ENCODE results near the gene CDH12.
"Not testable (repeated sequence)": the region's sequence is repeated elsewhere in the genome, so short reads cannot be mapped to it uniquely, and the experiment has no call there.

CDH12 gene

DNA sequence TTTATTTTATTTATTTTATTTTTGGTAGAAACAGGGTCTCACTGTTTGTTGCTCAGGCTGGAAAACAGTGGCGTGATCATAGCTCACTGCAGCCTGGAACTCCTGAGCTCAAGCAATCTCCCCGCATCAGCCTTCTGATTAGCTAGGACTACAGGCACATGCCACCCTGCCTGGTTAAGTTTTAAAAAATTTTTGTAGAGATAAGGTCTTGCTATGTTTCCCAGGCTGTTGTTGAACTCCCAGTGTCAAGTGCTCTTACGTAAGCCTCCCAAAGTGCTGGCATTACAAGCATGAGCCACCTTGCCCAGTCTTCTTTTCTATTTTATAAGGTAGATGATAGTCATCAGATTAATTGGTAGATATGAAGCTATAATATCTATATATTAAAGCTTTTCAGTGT, 382.7 kb downstream of the CDH12 start:
- no peak for DNase-seq (ENCODE audit: low read depth in 2 of 3, low spot score in 2 of 3)

DNA sequence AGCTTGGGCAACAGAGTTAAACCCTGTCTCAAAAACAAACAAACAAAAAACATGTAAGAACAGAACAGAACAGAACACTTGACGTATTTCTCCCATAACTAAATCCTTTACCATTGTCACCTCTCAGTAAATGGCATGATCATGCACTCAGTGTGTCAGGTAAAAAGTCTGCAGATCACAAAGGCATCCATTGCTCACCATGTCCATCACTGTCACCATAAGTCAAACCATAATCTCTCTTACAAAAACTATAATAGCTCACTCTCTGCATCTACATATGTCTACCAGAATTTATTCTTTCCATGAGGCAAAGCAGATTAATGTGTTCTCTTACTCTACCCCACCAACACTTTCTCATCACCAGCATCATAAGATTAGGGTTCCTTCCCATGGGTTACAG, 387.5 kb downstream of the CDH12 start:
- no peak for DNase-seq (ENCODE audit: low read depth in 2 of 3, low spot score in 2 of 3)

DNA sequence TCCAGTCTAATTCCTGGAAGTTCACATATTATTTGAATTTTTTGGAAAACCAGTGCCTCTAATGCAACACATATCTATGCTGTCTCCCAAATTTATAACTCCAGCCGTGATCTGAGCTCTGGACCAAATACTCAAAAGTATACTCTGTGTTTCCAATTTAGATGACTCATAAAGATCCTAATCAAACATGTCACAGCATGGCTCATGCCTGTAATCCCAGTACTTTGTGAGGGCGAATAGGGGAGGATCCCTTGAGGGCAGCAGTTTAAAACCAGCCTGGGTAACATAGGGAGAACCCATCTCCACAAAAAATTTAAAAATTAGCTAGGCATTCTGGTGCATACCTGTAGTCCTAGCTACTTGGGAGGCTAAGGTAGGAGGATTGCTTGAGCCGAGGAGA, 388.0 kb downstream of the CDH12 start:
- DNase-seq (ENCODE audit: low read depth in 2 of 3, low spot score in 2 of 3): no peak

DNA sequence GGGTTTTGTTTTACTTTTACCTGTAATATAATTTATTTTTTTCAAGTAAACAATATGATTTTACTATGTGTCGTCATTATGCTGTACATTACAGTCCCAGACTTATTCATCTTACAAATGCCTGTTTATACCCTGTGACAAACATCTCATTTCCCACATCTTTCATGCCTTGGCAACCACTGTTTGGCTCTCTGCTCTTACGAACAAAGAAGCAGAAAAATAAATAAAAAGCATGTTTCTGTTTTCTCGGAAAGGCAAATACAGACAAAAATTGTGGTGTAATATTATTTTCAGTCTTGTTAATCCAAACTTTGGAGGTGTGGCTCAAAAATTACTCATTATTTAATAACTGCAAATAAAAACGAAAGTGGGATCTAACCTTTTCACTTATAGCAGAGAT, 393.0 kb downstream of the CDH12 start:
- no peak for DNase-seq (ENCODE audit: low read depth in 2 of 3, low spot score in 2 of 3)

DNA sequence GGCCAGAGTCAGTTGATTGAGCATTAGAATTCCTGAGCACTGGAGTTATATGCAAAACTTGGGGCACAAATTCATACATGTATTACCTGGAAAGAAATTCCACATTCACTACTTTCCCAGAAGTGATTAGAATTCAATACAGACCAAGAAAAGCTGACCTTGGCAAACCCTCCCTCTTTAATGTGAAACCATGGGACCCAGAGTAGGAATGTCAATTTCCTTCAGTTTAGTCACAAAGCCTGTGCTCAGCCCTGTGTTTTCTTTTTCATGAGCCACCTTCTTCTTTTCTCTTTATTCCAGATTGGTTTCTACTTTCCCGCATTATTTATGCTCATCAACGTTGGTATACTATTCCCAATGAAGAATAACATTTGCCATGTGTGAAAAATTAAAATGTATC, 420.2 kb downstream of the CDH12 start:
- DNase-seq (ENCODE audit: low read depth in 2 of 3, low spot score in 2 of 3): no peak

DNA sequence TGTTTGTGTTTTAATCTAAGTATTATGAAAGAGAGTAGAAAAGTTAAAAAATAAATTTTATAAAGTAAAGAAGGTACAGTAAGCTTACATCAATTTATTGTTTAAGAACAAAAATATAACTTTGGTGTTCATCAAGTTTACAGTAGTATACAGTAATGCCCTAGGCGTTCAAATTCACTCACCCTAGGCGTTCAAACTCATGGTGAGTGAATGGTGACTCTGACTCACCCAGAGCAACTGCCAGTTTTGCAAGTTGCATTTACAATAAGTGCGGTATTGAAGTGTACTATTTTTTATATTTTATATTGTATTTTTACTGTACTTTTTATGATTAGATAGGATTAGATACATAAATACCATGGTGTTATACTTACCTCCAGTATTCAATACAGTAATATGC, 421.3 kb downstream of the CDH12 start:
- DNase-seq (ENCODE audit: low read depth in 2 of 3, low spot score in 2 of 3): no peak

DNA sequence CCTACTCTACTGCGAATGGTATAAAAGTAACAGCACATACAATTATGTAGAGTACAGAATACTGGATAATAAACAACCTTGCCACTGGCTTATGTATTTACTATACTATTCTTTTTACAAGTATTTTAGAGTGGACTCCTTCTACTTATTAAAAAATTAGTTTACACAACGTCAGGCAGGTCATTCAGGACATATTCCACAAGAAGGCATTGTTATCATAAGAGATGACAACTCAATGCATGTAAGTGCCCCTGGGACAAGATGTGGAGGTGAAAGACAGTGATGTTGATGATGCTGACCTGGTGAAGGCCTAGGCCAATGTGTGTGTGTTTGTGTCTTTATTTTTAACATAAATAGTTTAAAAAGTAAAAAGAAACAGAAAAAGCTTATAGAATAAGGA, 421.7 kb downstream of the CDH12 start:
- no peak for DNase-seq (ENCODE audit: low read depth in 2 of 3, low spot score in 2 of 3)

DNA sequence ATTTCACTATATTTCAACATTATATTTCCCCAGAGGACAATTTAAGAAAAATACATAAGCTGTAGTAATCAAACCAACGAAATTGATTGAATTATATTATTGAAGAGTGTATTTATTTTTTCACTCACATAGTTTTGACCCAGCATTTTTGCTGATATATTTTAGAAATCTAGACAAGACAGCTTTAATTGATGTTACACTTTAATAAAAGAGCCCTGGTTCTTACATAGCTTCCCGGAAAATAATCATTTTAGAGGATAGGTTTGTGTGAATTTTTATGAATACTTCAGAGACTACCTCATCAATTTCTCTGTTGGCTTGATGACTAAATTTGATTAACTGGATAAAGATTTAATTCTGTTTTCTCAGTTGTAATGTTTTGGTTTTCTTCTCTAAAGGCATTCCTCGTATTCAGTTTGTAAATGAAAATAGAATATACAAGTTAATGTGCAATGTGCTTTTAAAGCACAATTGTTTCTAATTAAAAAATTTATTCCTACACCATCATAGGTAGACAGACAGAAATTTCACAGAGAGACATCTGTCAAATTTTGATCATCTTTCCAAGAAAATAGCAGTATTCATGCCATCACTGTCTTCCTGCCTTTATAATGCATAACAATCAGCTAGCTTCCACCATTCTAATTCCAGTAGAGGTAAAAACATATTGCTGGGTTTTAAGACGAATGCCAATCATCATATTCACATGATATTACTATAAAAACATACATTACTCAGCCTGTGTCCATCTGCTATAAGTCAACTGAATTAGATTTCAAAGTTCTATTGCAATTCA, 441.4 kb downstream of the CDH12 start:
- DNase-seq (ENCODE audit: low read depth in 2 of 3, low spot score in 2 of 3): no peak

DNA sequence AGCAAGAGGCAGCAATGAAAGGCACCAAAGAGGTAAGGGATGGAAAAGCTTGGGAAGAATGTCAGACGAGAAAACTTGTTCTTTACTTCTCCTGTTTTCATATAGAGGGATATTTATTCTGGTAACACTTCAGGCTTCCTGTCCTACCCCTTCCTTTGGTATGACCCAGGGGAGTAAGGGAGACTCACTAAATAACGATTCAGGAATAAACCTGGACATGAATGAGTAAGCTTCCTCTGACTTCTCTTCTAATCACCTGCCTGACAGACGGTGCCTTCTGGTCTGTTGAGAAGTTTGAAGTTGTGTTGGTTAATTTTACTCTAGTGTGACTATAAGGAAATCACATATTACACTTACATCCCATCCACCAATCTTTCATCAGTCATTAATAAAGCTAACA, 461.2 kb downstream of the CDH12 start:
- no peak for DNase-seq (ENCODE audit: low read depth in 2 of 3, low spot score in 2 of 3)

DNA sequence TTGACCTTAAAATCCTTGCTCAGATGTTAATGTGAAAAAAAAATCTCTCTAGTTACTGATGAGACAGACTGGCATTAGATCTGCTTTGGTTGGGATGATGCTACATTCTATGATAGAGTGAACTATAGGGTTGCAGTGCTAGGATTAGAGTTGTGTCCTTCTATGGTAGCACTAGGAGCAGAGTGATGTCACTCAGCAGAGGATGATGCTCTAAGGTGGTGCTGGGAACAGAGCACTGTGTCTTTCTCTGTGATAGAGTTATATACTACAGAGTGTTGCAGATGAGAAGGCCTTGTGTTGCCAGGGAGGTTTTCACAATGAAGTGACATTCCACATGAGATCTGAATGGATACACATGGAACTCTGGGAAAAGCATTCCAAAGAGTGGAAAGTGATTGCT, 462.3 kb downstream of the CDH12 start:
- DNase-seq (ENCODE audit: low read depth in 2 of 3, low spot score in 2 of 3): no peak

DNA sequence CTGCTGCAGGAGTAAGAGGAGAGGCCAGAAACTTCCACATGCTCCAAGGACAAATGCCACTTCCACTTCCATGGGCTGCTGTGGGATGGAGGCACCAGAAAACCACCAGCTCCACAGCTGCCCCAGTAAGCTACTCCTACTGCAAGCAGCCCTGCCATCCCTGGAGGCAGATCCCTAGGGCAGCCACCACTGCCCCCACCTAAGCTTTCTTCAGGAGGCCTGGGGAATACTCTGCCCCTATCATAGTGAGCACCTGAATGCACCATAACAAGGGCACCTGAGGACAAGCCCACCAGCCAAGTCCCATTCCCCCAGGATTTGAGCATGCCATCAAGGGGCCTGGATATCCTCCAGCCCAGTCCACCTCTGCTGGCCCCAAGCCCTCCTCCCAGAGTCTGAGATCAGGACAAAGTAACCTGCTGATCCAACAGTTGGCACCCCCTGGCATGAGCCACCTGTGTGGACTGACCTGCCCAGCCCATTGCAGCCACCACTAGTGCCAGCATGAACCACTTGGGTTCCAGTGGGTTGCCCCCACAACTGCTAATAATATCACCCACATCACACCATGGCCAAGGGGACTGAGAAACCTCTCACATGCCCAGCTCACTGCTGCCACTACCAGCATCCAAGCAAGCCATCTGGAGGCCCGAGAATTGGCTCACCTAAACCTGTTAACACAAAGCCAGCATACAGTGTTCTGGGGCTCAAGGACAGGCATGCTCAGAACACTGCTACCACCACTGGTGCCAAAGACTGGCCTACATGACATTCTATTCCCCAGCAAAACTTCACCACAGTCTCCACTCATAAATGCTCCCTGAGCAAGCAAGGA, 480.1 kb downstream of the CDH12 start:
- DNase-seq (ENCODE audit: low read depth in 2 of 3, low spot score in 2 of 3): no peak

DNA sequence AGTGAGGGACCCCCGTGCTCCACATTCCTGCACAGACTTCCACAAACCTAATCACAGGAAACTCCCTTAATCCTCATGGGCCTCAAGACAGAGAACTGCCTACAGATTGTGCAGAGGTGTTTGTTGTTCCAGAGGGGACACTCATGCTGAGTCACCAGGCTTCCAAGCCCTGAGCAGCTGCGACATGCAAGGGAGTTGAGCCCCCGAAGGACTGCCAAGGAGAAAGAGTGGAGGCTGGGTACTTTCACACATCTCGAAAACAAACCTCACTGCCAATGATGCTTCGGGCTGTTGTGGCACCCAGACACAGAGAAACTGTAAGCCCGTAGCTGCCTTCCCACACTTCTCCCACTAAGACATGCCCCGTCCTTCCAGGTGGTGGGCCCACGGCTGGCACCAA, 480.8 kb downstream of the CDH12 start:
- DNase-seq (ENCODE audit: low read depth in 2 of 3, low spot score in 2 of 3): no peak

DNA sequence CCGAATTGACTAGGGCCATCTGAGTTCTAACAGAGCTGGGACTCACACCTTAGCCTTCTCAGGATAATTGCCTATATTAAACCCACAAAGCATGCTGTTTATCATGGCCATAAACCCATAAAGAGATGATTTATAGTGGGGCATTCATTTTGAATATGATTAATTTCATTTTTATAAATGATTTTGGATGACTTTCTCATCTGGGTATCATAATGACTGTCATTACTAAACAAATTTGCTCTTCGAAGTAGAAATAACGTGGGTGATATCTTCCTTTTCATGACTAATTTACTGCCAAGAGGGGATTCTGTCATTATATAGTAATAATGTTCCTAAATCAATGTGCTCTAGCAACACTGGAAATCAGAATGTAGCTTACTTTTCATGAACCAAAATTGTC, 498.2 kb downstream of the CDH12 start:
- DNase-seq (ENCODE audit: low read depth in 2 of 3, low spot score in 2 of 3): no peak

DNA sequence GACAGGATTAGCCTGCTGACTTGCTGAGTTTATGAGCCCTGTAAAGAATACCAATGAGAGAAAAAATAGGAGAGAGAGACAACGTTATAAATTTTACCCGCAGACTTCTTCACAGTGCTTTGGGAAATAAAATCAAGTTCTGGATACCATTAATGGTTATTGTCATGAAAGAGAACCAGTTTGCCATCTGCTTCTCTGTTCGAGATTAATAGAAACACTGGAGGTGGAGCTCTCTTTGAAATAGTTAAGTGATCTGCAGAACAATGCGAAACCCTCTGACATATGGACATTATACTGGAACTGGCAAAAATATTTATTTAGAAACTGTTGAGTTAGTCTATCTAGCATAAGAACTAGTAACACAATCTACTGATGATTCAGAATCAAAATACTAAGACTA, 500.7 kb downstream of the CDH12 start:
- DNase-seq (ENCODE audit: low read depth in 2 of 3, low spot score in 2 of 3): no peak

DNA sequence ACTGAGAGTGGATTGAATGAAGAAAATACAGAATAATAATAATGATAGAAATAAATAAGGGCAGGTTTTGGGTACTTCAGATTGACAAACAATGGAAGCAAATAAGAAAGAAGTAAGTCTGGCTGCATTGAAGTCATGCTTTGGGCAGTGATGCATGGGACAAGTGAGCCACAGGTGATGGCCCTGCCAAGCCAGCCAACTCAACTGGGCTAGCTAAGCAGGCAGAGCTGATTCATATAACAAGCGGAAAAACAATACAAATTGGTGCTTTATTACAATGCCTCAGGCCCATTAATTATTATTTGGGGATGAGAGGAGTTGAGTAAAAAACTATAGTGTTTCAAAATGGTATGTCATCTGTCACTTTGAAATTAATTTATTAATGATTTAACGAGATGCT, 502.0 kb downstream of the CDH12 start:
- no peak for DNase-seq (ENCODE audit: low read depth in 2 of 3, low spot score in 2 of 3)

DNA sequence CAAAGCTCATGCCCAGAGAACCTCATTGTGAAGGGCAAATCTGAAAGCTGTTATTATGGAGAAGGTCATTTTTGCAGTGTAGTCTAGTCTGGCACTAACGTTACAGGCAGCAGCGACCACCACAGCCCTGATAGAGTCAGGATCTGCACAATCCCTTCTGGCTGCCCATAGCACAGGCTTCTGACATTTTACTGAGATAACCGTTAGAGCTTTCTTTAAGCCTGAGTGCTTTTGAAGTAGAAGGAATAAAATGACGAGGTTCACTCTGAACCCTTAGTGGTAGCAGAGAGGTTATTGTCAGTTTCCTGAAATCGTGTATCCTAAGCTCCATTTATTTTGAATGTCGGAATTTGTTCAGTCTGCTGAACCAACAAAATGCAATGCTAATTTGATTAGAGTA, 505.1 kb downstream of the CDH12 start:
- DNase-seq (ENCODE audit: low read depth in 2 of 3, low spot score in 2 of 3): no peak

DNA sequence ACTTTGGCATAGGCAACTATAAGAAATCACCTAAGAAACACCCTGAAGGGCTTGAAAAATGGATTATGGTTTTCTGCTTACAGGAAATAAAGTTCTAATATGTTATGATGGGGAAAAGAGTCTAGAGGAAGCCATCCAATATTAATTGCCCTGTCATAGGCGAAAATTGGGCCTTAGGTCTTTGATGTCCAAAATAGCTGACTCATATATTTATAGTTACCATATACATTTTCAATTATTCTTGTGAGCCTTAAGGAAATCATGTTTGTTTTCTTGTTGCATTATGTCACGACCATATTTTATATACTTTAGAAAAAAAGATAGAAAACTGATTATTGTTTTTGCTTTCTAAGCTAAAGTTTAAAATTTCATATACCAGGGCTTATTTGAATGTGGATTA, 509.1 kb downstream of the CDH12 start:
- DNase-seq (ENCODE audit: low read depth in 2 of 3, low spot score in 2 of 3): no peak

DNA sequence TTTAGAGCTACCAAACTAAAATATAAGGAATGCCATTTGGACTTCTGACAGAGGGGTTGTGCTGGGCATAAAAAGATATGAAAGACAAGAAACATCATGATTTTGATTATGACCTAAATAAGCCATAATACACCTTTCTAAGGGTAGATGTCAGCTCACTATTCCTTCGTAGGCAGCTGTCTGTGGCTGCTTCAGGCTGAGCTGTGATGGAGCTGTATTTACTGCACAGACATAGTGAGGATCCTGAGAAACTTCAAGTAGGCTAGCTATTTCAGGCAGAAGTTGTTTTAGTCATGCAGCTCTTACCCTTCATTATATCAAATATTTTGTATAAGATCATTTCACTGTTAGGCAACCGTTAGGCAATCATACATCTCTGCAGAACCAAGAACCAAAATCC, 511.7 kb downstream of the CDH12 start:
- no peak for DNase-seq (ENCODE audit: low read depth in 2 of 3, low spot score in 2 of 3)

DNA sequence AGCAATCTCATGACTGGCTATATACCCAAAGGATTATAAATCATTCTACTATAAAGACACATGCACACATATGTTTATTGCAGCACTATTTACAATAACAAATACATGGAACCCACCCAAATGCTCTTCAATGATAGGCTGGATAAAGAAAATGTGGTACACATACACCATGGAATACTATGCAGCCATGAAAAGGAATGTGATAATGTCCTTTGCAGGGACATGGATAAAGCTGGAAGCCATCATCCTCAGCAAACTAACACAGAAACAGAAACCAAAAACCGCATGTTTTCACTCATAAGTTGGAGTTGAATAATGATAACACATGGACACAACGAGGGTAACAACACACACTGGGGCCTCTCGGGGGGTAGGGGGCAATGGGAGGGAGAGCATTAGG, 520.2 kb downstream of the CDH12 start:
- not testable (repeated sequence) for DNase-seq (ENCODE audit: low read depth in 2 of 3, low spot score in 2 of 3)

DNA sequence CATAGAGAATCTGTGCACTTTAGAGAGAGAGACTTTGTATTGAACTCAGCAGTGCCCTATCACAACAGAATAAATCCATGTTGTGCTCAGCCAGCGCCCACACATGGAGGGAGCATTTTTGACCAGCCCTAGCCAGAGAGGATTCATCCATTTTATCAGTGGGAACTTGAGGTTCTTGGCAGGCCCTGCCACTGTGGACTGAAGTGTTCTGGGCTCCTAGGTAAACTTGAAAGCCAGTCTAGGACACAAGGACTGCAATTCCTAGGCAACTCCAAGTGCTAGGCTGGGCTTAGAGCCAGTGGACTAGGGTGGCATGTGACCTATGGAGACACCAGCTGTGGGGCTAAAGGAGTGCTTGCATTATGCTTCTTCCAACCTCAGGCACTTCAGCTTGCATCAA, 523.5 kb downstream of the CDH12 start:
- DNase-seq (ENCODE audit: low read depth in 2 of 3, low spot score in 2 of 3): no peak

DNA sequence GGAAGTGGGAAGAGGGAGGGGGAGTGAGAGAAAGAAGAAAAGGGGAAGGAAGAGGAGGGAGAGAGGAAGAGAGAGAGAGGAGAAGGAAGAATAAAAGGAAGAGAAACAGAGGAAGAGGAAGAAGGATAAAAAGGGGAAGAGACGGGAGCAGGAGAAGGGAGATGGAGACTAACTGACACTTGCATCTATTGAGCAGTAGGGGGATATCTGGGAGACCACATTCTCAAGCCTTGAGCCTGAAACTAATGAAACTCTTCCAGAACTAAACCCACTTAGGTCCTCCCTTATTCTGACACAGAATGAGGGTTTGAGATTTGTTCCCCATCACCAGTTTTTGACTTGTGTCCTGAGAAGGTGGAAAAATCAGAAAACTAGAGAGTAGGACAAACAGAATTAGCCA, 533.3 kb downstream of the CDH12 start:
- no peak for DNase-seq (ENCODE audit: low read depth in 2 of 3, low spot score in 2 of 3)

DNA sequence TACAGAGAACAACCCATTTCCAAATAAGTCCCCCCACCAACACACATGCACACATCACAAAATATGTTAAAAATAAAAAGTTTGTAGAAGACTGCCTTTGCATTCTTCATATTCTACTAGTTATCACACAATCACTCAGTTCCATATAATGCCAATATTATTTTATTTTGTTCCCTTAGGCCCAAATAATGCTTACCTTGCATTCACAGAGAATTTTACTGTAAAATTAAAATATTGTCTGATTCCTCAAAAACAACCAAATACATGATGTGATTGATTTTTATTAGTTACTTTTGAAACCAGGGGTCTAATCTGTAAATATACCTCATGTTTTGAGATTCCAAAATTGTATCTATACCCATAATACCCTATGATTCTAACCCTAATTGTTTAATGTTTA, 536.9 kb downstream of the CDH12 start:
- DNase-seq (ENCODE audit: low read depth in 2 of 3, low spot score in 2 of 3): no peak

DNA sequence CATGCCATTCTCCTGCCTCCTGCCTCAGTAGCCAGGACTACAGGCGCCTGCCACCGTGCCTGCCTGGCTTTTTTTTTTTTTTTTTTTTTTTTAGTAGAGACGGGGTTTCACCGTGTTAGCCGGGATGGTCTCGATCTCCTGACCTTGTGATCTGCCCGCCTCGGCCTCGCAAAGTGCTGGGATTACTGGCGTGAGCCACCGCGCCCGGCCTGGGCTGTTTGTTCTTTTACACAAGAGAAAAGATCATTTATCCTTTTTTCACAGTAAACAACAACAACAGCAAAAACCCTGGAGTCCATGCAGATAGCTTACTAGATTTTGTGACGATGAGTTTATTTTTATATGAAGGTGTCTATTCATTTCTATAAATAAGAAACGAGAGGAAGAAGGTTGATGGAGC, 538.1 kb downstream of the CDH12 start:
- DNase-seq (ENCODE audit: low read depth in 2 of 3, low spot score in 2 of 3): not testable (repeated sequence)
